Kidney (tissue), 14 donors: ENCODE measurements around the gene RBPJ. TPM values are rescaled to one million over a fixed set of nuclear protein-coding genes. Genes with fewer than 3 reads are reported as not detected.

Source experiments
- DNase-seq, 5 donors: peaks; one replicate each; pipeline ENCODE4 v3.0.0-alpha.2; 2013 to 2020
- FAIRE-seq: peaks from 2 replicates; lab custom pipeline; 2012; peaks lifted over from hg19 to GRCh38; lab: Jason Lieb, UNC
- H3K27ac ChIP-seq, 2 donors: one replicate each; pipeline ENCODE4 v1.7.0; 2013; ENCODE audit warnings: low read depth in 2 of 2, low read length in 2 of 2, inconsistent platforms in 1 of 2
- H3K27me3 ChIP-seq: one replicate; pipeline ENCODE4 v1.7.1; 2013; ENCODE audit warnings: low read length, inconsistent platforms; ENCODE audit not compliant: control insufficient read depth, insufficient read depth
- H3K36me3 ChIP-seq, 3 donors: one replicate each; pipeline versions ENCODE4 v1.7.0 to v1.7.1; 2013; ENCODE audit warnings: low read length in 3 of 3, control low read depth in 1 of 3, inconsistent platforms in 1 of 3; ENCODE audit not compliant: insufficient read depth in 3 of 3, control insufficient read depth in 2 of 3
- H3K4me1 ChIP-seq, 3 donors: one replicate each; pipeline versions ENCODE4 v1.7.0 to v1.7.1; 2013; ENCODE audit warnings: low read length in 3 of 3, inconsistent platforms in 1 of 3, low read depth in 1 of 3; ENCODE audit not compliant: control insufficient read depth in 2 of 3, insufficient read depth in 2 of 3
- H3K4me3 ChIP-seq, 3 donors: one replicate each; pipeline versions ENCODE4 v1.7.0 to v1.8.1; 2013; ENCODE audit warnings: low read length in 3 of 3, control low read depth in 1 of 3, inconsistent platforms in 1 of 3
- H3K9ac ChIP-seq, 3 donors: one replicate each; pipeline versions ENCODE4 v1.7.0 to v1.7.1; 2013; ENCODE audit warnings: low read length in 3 of 3, control low read depth in 1 of 3, inconsistent platforms in 1 of 3
- H3K9me3 ChIP-seq, 3 donors: one replicate each; pipeline versions ENCODE4 v1.7.0 to v1.7.1; 2013; ENCODE audit warnings: low read length in 3 of 3, control low read depth in 1 of 3, inconsistent platforms in 1 of 3; ENCODE audit not compliant: control insufficient read depth in 2 of 3, insufficient read depth in 1 of 3
- CTCF ChIP-seq: IDR thresholded peaks from 3 replicates; pipeline ENCODE4 v1.5.1; 2012; ENCODE audit warnings: mild to moderate bottlenecking, moderate library complexity, borderline replicate concordance; ENCODE audit not compliant: insufficient read depth; ENCODE audit errors: extremely low read depth
- intact Hi-C: fragments of 100-400 bp; cut with DNase I; formaldehyde crosslinking; loops from one replicate; pipeline ENCODE4 v1.11.1; 2022
- polyA plus RNA-seq: library from polyadenylated mRNA; stranded (reverse); fragments of 350-450 nt; fragmentation: Illumina TruSeq; extraction: RNeasy Lipid Tissue Mini Kit (QIAGEN cat#74804); gene quantifications from one replicate; pipeline ENCODE4 v1.2.3, GENCODE V29; 2014; ENCODE audit warnings: low read depth, low replicate concordance; ENCODE audit not compliant: insufficient read depth
- total RNA-seq: library from RNA; stranded (reverse); fragmentation: NEBNext Ultra II Directional; extraction: Animal tissue kit (Norgen Biotek cat#: 25700); gene quantifications from one replicate; pipeline ENCODE4 v1.2.1, GENCODE V29; 2021
- donor health status: control.
- donor health status: control.
- donor health status: control.
- donor health status: control.
- donor health status: control.
- donor health status: DM: yes; HTN: yes; CAD: no.
- donor health status: Normal renal cell carcinoma (clear cell type).

The RBPJ gene
- total and polyA plus RNA-seq, 2 donors from 2014 or later, result 28.5 to 77.6 TPM

- Histone ChIP-seq H3K27me3 (no peaks in the 10 kb centered on the region), H3K27ac (no peak overlapping the region), H3K36me3 (no peaks in the 10 kb centered on the region), H3K4me3 (no peak overlapping the region), H3K9ac (no peak overlapping the region), H3K9me3 (no peaks in the 10 kb centered on the region), H3K4me1 (no peaks in the 10 kb centered on the region)
- no peak for DNase-seq
- TF ChIP-seq CTCF, result no peak
- FAIRE-seq, result peak; percentile 68
- intact Hi-C loops, result no loop called here
Observed at GRCh38 chr4:26380740-26381139, 59.9 kb downstream of the RBPJ start.

- H3K36me3 ChIP-seq, result no peaks in the 10 kb centered on the region
- H3K4me1 ChIP-seq, result no peaks in the 10 kb centered on the region
- H3K9ac ChIP-seq, result no peak overlapping the region
- FAIRE-seq (no peak), DNase-seq (no peak)
- intact Hi-C loops, result no loop called here
- TF ChIP-seq CTCF, result no peak
- H3K9me3 ChIP-seq, result no peaks in the 10 kb centered on the region
- no peaks in the 10 kb centered on the region for H3K27me3 ChIP-seq
- H3K4me3 ChIP-seq, result no peak overlapping the region
- H3K27ac ChIP-seq, result no peak overlapping the region
Observed at GRCh38 chr4:26384380-26385057, 63.7 kb downstream of the RBPJ start.

GRCh38 chr4:26385690-26386089 is 64.9 kb downstream of the RBPJ start:
- no peaks in the 10 kb centered on the region for H3K4me1 ChIP-seq
- no peaks in the 10 kb centered on the region for H3K27me3 ChIP-seq
- H3K27ac ChIP-seq, result no peak overlapping the region
- peaks cover 0 to 9% (median 0%) of the 10 kb centered on the region in 3 donors for H3K36me3 ChIP-seq
- no peaks in the 10 kb centered on the region for H3K9me3 ChIP-seq
- no peak for TF ChIP-seq CTCF
- no peak overlapping the region for H3K9ac ChIP-seq
- no peak overlapping the region for H3K4me3 ChIP-seq
- FAIRE-seq (no peak), DNase-seq (no peak)
- intact Hi-C loops, result no loop called here
